ENCODE measurements around the gene FOXO3. TPM values are rescaled to one million over a fixed set of nuclear protein-coding genes. Genes with fewer than 3 reads are reported as not detected.
A peak's percentile ranks its signal among the peaks of the same experiment; 100 is the strongest.

FOXO3 gene
- total RNA-seq, 1 donor from 2014 or later: 60.1 TPM

- Histone ChIP-seq H3K4me3 (no peak overlapping the region), H3K36me3 (peaks cover 4% of the 10 kb centered on the region), H3K4me1 (peaks cover 42% of the 10 kb centered on the region), H3K9me3 (no peaks in the 10 kb centered on the region), H3K27ac (no peak overlapping the region), H3K27me3 (ENCODE audit: low read depth) (no peaks in the 10 kb centered on the region)
- ATAC-seq (peak in 1 of 2 donors; percentile 25), DNase-seq (no peak)
- no peak for TF ChIP-seq CTCF (IDR thresholded peaks at IDR 0.05)
- intact Hi-C loops (cut with DNase I): no loop called here
Measured at GRCh38 chr6:108644252-108644651, 83.5 kb downstream of the FOXO3 start.

GRCh38 chr6:108648191-108648590, 87.5 kb downstream of the FOXO3 start:
- DNase-seq (no peak), ATAC-seq (no peak)
- H3K36me3 ChIP-seq: peaks cover 4% of the 10 kb centered on the region
- H3K4me1 ChIP-seq: peaks cover 72% of the 10 kb centered on the region
- intact Hi-C loops (cut with DNase I): no loop called here
- no peak for TF ChIP-seq CTCF (IDR thresholded peaks at IDR 0.05)
- no peak overlapping the region for H3K27ac ChIP-seq
- no peaks in the 10 kb centered on the region for H3K9me3 ChIP-seq
- no peaks in the 10 kb centered on the region for H3K27me3 ChIP-seq (ENCODE audit: low read depth)
- H3K4me3 ChIP-seq: no peak overlapping the region

GRCh38 chr6:108650325-108650724, 89.6 kb downstream of the FOXO3 start:
- Histone ChIP-seq H3K4me3 (no peak overlapping the region), H3K4me1 (peaks cover 79% of the 10 kb centered on the region), H3K27me3 (ENCODE audit: low read depth) (no peaks in the 10 kb centered on the region), H3K27ac (peak overlapping the region; percentile 80), H3K36me3 (peaks cover 4% of the 10 kb centered on the region), H3K9me3 (no peaks in the 10 kb centered on the region)
- ATAC-seq: peak; percentile 34 to 55
- DNase-seq: no peak
- no peak for TF ChIP-seq CTCF (IDR thresholded peaks at IDR 0.05)
- intact Hi-C loops (cut with DNase I): no loop called here

GRCh38 chr6:108650781-108651180, 90.1 kb downstream of the FOXO3 start:
- peaks cover 4% of the 10 kb centered on the region for H3K36me3 ChIP-seq
- peak overlapping the region; percentile 80 for H3K27ac ChIP-seq
- DNase-seq (no peak), ATAC-seq (peak; percentile 17 to 28)
- no peak overlapping the region for H3K4me3 ChIP-seq
- no peaks in the 10 kb centered on the region for H3K27me3 ChIP-seq (ENCODE audit: low read depth)
- TF ChIP-seq CTCF (IDR thresholded peaks at IDR 0.05): no peak
- H3K4me1 ChIP-seq: peaks cover 83% of the 10 kb centered on the region
- H3K9me3 ChIP-seq: no peaks in the 10 kb centered on the region
- intact Hi-C loops (cut with DNase I): no loop called here

GRCh38 chr6:108651340-108652227, 90.9 kb downstream of the FOXO3 start:
- H3K27ac ChIP-seq: peak overlapping the region; percentile 80
- H3K9me3 ChIP-seq: no peaks in the 10 kb centered on the region
- peaks cover 4% of the 10 kb centered on the region for H3K36me3 ChIP-seq
- intact Hi-C loops (cut with DNase I): no loop called here
- no peak overlapping the region for H3K4me3 ChIP-seq
- H3K4me1 ChIP-seq: peaks cover 83% of the 10 kb centered on the region
- no peaks in the 10 kb centered on the region for H3K27me3 ChIP-seq (ENCODE audit: low read depth)
- no peak for TF ChIP-seq CTCF (IDR thresholded peaks at IDR 0.05)
- peak in 1 of 2 donors; percentile 16 for ATAC-seq
- no peak for DNase-seq

All from lower lobe of right lung (tissue), 2 donors.